HepG2 (cell line): ENCODE data around the gene ELF1. TPM values are rescaled to one million over a fixed set of nuclear protein-coding genes. Genes with fewer than 3 reads are reported as not detected.
A peak's percentile ranks its signal among the peaks of the same experiment; 100 is the strongest.

Source experiments
- ATAC-seq: fragments of 200-7000 bp; cut with Tn5 transposase; 3 replicates; pipeline ENCODE4 v1.9.1; 2020; ENCODE audit warnings: mild to moderate bottlenecking, moderate library complexity
- BruUV-seq: library from RNA; stranded (reverse); fragments of 400-500 nt; replicated peaks from 2 replicates; lab custom pipeline; 2021; lab: Mats Ljungman, UMichigan
- CTCF ChIA-PET: fragments of 300-600 bp; formaldehyde crosslinking; extraction: SDS; loops from one replicate; lab custom pipeline; 2021; ENCODE audit warnings: low total read pairs, inconsistent platforms, low intra/inter-chr PET ratio; lab: Yijun Ruan, JAX
- POLR2A ChIA-PET: fragments of 350-600 bp; sonication (Branson Sonifier 250); formaldehyde crosslinking; loops from one replicate; lab custom pipeline; 2020; ENCODE audit warnings: antibody characterized with exemption, inconsistent platforms; lab: Yijun Ruan, JAX
- DNase-seq: peaks from one replicate; pipeline ENCODE4 v3.0.0-alpha.2; 2015; ENCODE audit warnings: low spot score
- FAIRE-seq: peaks from 3 replicates; lab custom pipeline; 2011; peaks lifted over from hg19 to GRCh38; lab: Jason Lieb, UNC
- H2AFZ ChIP-seq: one replicate; pipeline ENCODE4 v1.6.1; 2011; ENCODE audit warnings: low read length, inconsistent platforms
- H3K27ac ChIP-seq: fragments of 300-600 bp; 3 replicates; pipeline ENCODE4 v1.8.0; 2011; ENCODE audit warnings: mixed run types, mild to moderate bottlenecking, mixed read lengths, low read length, inconsistent platforms; ENCODE audit not compliant: insufficient read depth; ENCODE audit errors: extremely low read length
- H3K27me3 ChIP-seq, 2 experiments: fragments of 200-600 bp in 1 of 2; 2 replicates in 1 of 2; 3 replicates in 1 of 2; pipeline versions ENCODE4 v1.6.0 to v1.8.0; 2011; ENCODE audit warnings: low read length in 2 of 2, mild to moderate bottlenecking in 2 of 2, moderate library complexity in 2 of 2, inconsistent platforms in 1 of 2; ENCODE audit not compliant: insufficient read depth in 2 of 2, control insufficient read depth in 1 of 2
- H3K36me3 ChIP-seq, 2 experiments: fragments of 200-600 bp in 1 of 2; replicated peaks in 1 of 2; 2 replicates in 1 of 2; 3 replicates in 1 of 2; pipeline versions ENCODE4 v1.5.1 to v1.8.0; 2011; ENCODE audit warnings: low read length in 2 of 2, inconsistent platforms in 1 of 2; ENCODE audit not compliant: insufficient read depth in 2 of 2, control insufficient read depth in 1 of 2
- H3K4me1 ChIP-seq: 2 replicates; pipeline ENCODE4 v1.5.1; 2012; ENCODE audit warnings: low read length, inconsistent platforms; ENCODE audit not compliant: insufficient read depth
- H3K4me2 ChIP-seq: 2 replicates; pipeline ENCODE4 v1.6.0; 2011; ENCODE audit warnings: low read depth, low read length, inconsistent platforms
- H3K4me3 ChIP-seq, 3 experiments: fragments of 200-600 bp in 1 of 3; sonication (generic), shearing (Covaris generic) in 1 of 3; replicated peaks in 1 of 3; 2 replicates each; pipeline ENCODE4 v1.5.1; 2011 to 2016; ENCODE audit warnings: low read length in 3 of 3, inconsistent platforms in 2 of 3, low read depth in 2 of 3, mild to moderate bottlenecking in 2 of 3, control low read depth in 1 of 3, mixed read lengths in 1 of 3; ENCODE audit not compliant: insufficient read depth in 1 of 3
- H3K79me2 ChIP-seq: one replicate; pipeline ENCODE4 v1.6.1; 2011; ENCODE audit warnings: low read length, inconsistent platforms; ENCODE audit not compliant: insufficient read depth
- H3K9ac ChIP-seq: 2 replicates; pipeline ENCODE4 v1.6.0; 2011; ENCODE audit warnings: mild to moderate bottlenecking, low read depth, low read length, inconsistent platforms; ENCODE audit not compliant: insufficient read depth
- H3K9me3 ChIP-seq: 2 replicates; pipeline ENCODE4 v1.5.1; 2012; ENCODE audit warnings: mild to moderate bottlenecking, low read length
- H4K20me1 ChIP-seq: 2 replicates; pipeline ENCODE4 v1.6.0; 2011; ENCODE audit warnings: inconsistent platforms, mild to moderate bottlenecking, low read length, moderate library complexity; ENCODE audit not compliant: insufficient read depth
- CEBPG ChIP-seq: IDR thresholded peaks from 2 replicates; pipeline ENCODE4 v1.6.1; 2016
- EZH2 ChIP-seq: conservative IDR thresholded peaks from 2 replicates; pipeline ENCODE4 v1.6.1; 2012; ENCODE audit warnings: mild to moderate bottlenecking, low read depth, low read length, moderate library complexity
- FIP1L1 ChIP-seq: fragments of 200-400 bp; formaldehyde crosslinking; IDR thresholded peaks from 2 replicates; pipeline ENCODE4 v1.6.1; 2018; ENCODE audit warnings: low read depth, mild to moderate bottlenecking, low read length, moderate library complexity, borderline replicate concordance; ENCODE audit not compliant: insufficient read depth
- FOXC1 ChIP-seq: sonication (generic); formaldehyde crosslinking; IDR thresholded peaks from 2 replicates; pipeline ENCODE4 v1.8.0; 2022; ENCODE audit warnings: mild to moderate bottlenecking, missing genetic modification reagents, borderline replicate concordance
- HDAC1 ChIP-seq: sonication (generic); formaldehyde crosslinking; IDR thresholded peaks from 2 replicates; pipeline ENCODE4 v1.5.1; 2020; ENCODE audit warnings: mild to moderate bottlenecking, missing genetic modification reagents
- KDM3A ChIP-seq: IDR thresholded peaks from 2 replicates; pipeline ENCODE4 v1.6.1; 2018; ENCODE audit warnings: low read depth, missing compliant biosample characterization
- KLF13 ChIP-seq: sonication (generic); formaldehyde crosslinking; IDR thresholded peaks from 2 replicates; pipeline ENCODE4 v1.4.0; 2020; ENCODE audit warnings: mild to moderate bottlenecking, missing genetic modification reagents
- MED13 ChIP-seq: sonication (generic); formaldehyde crosslinking; IDR thresholded peaks from 2 replicates; pipeline ENCODE4 v1.5.0; 2020; ENCODE audit warnings: missing genetic modification reagents
- MTF1 ChIP-seq: sonication (generic); formaldehyde crosslinking; IDR thresholded peaks from 2 replicates; pipeline ENCODE4 v1.5.0; 2020; ENCODE audit warnings: missing genetic modification reagents
- NFKBIZ ChIP-seq: IDR thresholded peaks from 2 replicates; pipeline ENCODE4 v1.6.1; 2018; ENCODE audit warnings: missing genetic modification reagents, missing compliant biosample characterization
- RCOR2 ChIP-seq: IDR thresholded peaks from 2 replicates; pipeline ENCODE4 v1.6.1; 2016; ENCODE audit warnings: missing biosample characterization, missing genetic modification reagents
- SKI ChIP-seq: fragments of 450-650 bp; IDR thresholded peaks from one replicate; pipeline ENCODE4 v1.6.1; 2018; ENCODE audit warnings: mild to moderate bottlenecking; ENCODE audit not compliant: partially characterized antibody
- SOX5 ChIP-seq: IDR thresholded peaks from 2 replicates; pipeline ENCODE4 v1.6.1; 2016; ENCODE audit warnings: borderline replicate concordance
- THAP11 ChIP-seq: IDR thresholded peaks from 2 replicates; pipeline ENCODE4 v1.6.1; 2016; ENCODE audit warnings: missing biosample characterization, missing genetic modification reagents
- ZBTB42 ChIP-seq: sonication (generic); formaldehyde crosslinking; IDR thresholded peaks from 2 replicates; pipeline ENCODE4 v1.5.0; 2020; ENCODE audit warnings: mild to moderate bottlenecking, missing genetic modification reagents
- ZMYM4 ChIP-seq: sonication (generic); formaldehyde crosslinking; IDR thresholded peaks from 2 replicates; pipeline ENCODE4 v1.8.1; 2023; ENCODE audit warnings: mild to moderate bottlenecking, missing genetic modification reagents
- ZNF317 ChIP-seq: sonication (generic); formaldehyde crosslinking; IDR thresholded peaks from 2 replicates; pipeline ENCODE4 v1.5.0; 2020; ENCODE audit warnings: mild to moderate bottlenecking, missing genetic modification reagents
- ZNF746 ChIP-seq: sonication (generic); formaldehyde crosslinking; IDR thresholded peaks from 2 replicates; pipeline ENCODE4 v1.8.0; 2022; ENCODE audit warnings: mild to moderate bottlenecking, missing genetic modification reagents
- ZNF772 ChIP-seq: sonication (generic); formaldehyde crosslinking; IDR thresholded peaks from 2 replicates; pipeline ENCODE4 v1.5.0; 2020; ENCODE audit warnings: mild to moderate bottlenecking, missing genetic modification reagents
- ZNF775 ChIP-seq: sonication (generic); formaldehyde crosslinking; IDR thresholded peaks from 2 replicates; pipeline ENCODE4 v1.4.0; 2020; ENCODE audit warnings: missing genetic modification reagents, mild to moderate bottlenecking, moderate library complexity, borderline replicate concordance
- WGBS: methylation state at CpG from one replicate; pipeline ENCODE4 v1.1.6; 2017; ENCODE audit warnings: low lambda C conversion rate; 5-methylcytosine and 5-hydroxymethylcytosine counted together
- in situ Hi-C: cut with HindIII; loops from 2 replicates; pipeline ENCODE4 v1.10.0; 2017; ENCODE audit warnings: low pct_unique_long_range_greater_than_20kb; ENCODE audit not compliant: extremely low pct_ligation_motif_present
- intact Hi-C: fragments of 100-400 bp; cut with micrococcal nuclease; formaldehyde crosslinking; loops from one replicate; pipeline ENCODE4 v1.10.0; 2022; ENCODE audit not compliant: unreplicated experiment
- polyA plus RNA-seq, 8 experiments: library from polyadenylated mRNA; depleted of rRNA in 3 of 8; stranded (reverse) in 7 of 8; unstranded in 1 of 8; fragments of >200 nt; fragmentation: Illumina TruSeq in 4 of 8; extraction: Trizol in 4 of 8; gene quantifications; 2 replicates each; pipeline versions ENCODE4 v1.2.1 to v1.2.3, GENCODE V29; 2011 to 2016; ENCODE audit warnings: low read depth in 4 of 8, missing spikeins in 1 of 8, mixed read lengths in 1 of 8; ENCODE audit not compliant: insufficient read depth in 1 of 8
- total RNA-seq, 5 experiments: library from RNA; depleted of rRNA; stranded (reverse); fragments of >200 nt; fragmentation: Illumina TruSeq; extraction: Trizol; gene quantifications; 2 replicates each; pipeline ENCODE4 v1.2.3, GENCODE V29; 2016; ENCODE audit warnings: low read depth in 1 of 5
- TF ChIP-seq, protein P1 (sequence below): sonication (generic); formaldehyde crosslinking; IDR thresholded peaks from 2 replicates; pipeline ENCODE4 v1.5.0; 2020; ENCODE audit warnings: mild to moderate bottlenecking, missing genetic modification reagents
- TF ChIP-seq, protein P2 (sequence below): sonication (generic); formaldehyde crosslinking; IDR thresholded peaks from 2 replicates; pipeline ENCODE4 v1.4.0; 2020; ENCODE audit warnings: missing genetic modification reagents

The ELF1 gene
- total and polyA plus RNA-seq, 2 of the 13 experiments (the other 11 are each of a cell fraction or from before 2014, with no cell fraction given) = 24.6 to 71.5 TPM

GRCh38 chr13:41026788-41027187 lies 7.7 kb upstream of the ELF1 start (continued):
- TF ChIP-seq, protein P1, sequence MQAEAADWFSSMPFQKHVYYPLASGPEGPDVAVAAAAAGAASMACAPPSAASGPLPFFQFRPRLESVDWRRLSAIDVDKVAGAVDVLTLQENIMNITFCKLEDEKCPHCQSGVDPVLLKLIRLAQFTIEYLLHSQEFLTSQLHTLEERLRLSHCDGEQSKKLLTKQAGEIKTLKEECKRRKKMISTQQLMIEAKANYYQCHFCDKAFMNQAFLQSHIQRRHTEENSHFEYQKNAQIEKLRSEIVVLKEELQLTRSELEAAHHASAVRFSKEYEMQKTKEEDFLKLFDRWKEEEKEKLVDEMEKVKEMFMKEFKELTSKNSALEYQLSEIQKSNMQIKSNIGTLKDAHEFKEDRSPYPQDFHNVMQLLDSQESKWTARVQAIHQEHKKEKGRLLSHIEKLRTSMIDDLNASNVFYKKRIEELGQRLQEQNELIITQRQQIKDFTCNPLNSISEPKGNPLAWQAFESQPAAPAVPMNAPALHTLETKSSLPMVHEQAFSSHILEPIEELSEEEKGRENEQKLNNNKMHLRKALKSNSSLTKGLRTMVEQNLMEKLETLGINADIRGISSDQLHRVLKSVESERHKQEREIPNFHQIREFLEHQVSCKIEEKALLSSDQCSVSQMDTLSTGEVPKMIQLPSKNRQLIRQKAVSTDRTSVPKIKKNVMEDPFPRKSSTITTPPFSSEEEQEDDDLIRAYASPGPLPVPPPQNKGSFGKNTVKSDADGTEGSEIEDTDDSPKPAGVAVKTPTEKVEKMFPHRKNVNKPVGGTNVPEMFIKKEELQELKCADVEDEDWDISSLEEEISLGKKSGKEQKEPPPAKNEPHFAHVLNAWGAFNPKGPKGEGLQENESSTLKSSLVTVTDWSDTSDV (CRISPR knock-in tag) = no peak
- TF ChIP-seq, all 625 proteins: peak for 0

DNA sequence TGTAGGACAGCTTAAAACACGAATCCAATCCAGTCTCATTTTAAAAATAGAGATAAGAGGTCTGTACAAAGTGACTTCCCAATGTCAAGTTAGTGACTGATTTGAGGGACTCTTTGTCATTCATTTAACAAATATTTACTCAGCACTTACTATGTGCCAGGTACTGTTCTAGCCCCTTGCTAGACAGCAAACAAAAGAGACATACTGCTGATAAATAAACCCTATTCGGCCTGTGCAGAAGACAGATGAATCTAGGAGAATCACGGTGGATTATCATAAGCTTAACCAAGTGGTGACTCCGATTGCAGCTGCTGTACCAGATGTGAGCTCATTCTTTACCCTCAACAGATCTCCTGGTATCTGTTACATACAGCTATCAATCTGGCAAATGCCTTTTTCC lies 6.4 kb upstream of the ELF1 start:
- ChIA-PET CTCF (no interaction called here), POLR2A (interaction anchor here (1.0 kb wide), 1 partner anchor 17 kb away, joined by 3 read pairs; no protein-coding TSS in a partner anchor)
- Histone ChIP-seq H3K9ac (no peak overlapping the region), H3K4me1 (peaks cover 76% of the 10 kb centered on the region), H2AFZ (no peak overlapping the region), H3K4me3 (no peak overlapping the region), H3K79me2 (peaks cover 93% of the 10 kb centered on the region), H3K36me3 (peaks cover 6 to 16% of the 10 kb centered on the region in 2 experiments; a peak in 1 of 5 replicates), H3K9me3 (no peaks in the 10 kb centered on the region), H3K4me2 (peak overlapping the region; percentile 38), H3K27ac (peak overlapping the region; percentile 8), H4K20me1 (peaks cover 33% of the 10 kb centered on the region), H3K27me3 (no peaks in the 10 kb centered on the region)
- FAIRE-seq (peak; percentile 60), DNase-seq (peak; percentile 81), ATAC-seq (peak; percentile 90)
- 4% methylated on average over 4 of the region's 4 CpGs for WGBS
- intact Hi-C loops = no loop called here
- in situ Hi-C loops = no loop called here
- no TSS peak for BruUV-seq
- TF ChIP-seq EZH2 = no peak
- peak; percentile 56 for TF ChIP-seq HDAC1 (CRISPR knock-in tag)
- no peak for TF ChIP-seq KDM3A (CRISPR knock-in tag)
- no peak for TF ChIP-seq FOXC1 (CRISPR knock-in tag)
- no peak for TF ChIP-seq ZNF746
- no peak for TF ChIP-seq NFKBIZ
- no peak for TF ChIP-seq ZNF775 (CRISPR knock-in tag)
- TF ChIP-seq MED13 = no peak
- peak; percentile 26; the same call in 1 of the 2 replicates for TF ChIP-seq ZMYM4
- no peak for TF ChIP-seq MTF1
- peak; percentile 29 for TF ChIP-seq SKI
- TF ChIP-seq CEBPG (CRISPR knock-in tag) = 0 out of 2 replicates have a peak, but pooled peaks have one; percentile 18
- no peak for TF ChIP-seq RCOR2 (CRISPR knock-in tag)
- TF ChIP-seq ZNF772 = no peak
- TF ChIP-seq KLF13 (CRISPR knock-in tag) = no peak
- peak; percentile 87; the same call in 1 of the 2 replicates for TF ChIP-seq SOX5
- peak; percentile 94 for TF ChIP-seq ZNF317
- TF ChIP-seq FIP1L1 = no peak
- TF ChIP-seq ZBTB42 = no peak
- TF ChIP-seq, protein P2, sequence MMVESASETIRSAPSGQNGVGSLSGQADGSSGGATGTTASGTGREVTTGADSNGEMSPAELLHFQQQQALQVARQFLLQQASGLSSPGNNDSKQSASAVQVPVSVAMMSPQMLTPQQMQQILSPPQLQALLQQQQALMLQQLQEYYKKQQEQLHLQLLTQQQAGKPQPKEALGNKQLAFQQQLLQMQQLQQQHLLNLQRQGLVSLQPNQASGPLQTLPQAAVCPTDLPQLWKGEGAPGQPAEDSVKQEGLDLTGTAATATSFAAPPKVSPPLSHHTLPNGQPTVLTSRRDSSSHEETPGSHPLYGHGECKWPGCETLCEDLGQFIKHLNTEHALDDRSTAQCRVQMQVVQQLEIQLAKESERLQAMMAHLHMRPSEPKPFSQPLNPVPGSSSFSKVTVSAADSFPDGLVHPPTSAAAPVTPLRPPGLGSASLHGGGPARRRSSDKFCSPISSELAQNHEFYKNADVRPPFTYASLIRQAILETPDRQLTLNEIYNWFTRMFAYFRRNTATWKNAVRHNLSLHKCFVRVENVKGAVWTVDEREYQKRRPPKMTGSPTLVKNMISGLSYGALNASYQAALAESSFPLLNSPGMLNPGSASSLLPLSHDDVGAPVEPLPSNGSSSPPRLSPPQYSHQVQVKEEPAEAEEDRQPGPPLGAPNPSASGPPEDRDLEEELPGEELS (CRISPR knock-in tag) = peak; percentile 71
- TF ChIP-seq THAP11 (CRISPR knock-in tag) = peak; percentile 35; the same call in 1 of the 2 replicates
